Kidney (tissue), 14 donors: ENCODE measurements around the gene LCOR. TPM values are rescaled to one million over a fixed set of nuclear protein-coding genes. Genes with fewer than 3 reads are reported as not detected.

Experiments
- DNase-seq, 5 donors: peaks; one replicate each; pipeline ENCODE4 v3.0.0-alpha.2; 2013 to 2020
- FAIRE-seq: peaks from 2 replicates; lab custom pipeline; 2012; peaks lifted over from hg19 to GRCh38; lab: Jason Lieb, UNC
- H3K27ac ChIP-seq, 2 donors: one replicate each; pipeline ENCODE4 v1.7.0; 2013; ENCODE audit warnings: low read depth in 2 of 2, low read length in 2 of 2, inconsistent platforms in 1 of 2
- H3K27me3 ChIP-seq: one replicate; pipeline ENCODE4 v1.7.1; 2013; ENCODE audit warnings: low read length, inconsistent platforms; ENCODE audit not compliant: control insufficient read depth, insufficient read depth
- H3K36me3 ChIP-seq, 3 donors: one replicate each; pipeline versions ENCODE4 v1.7.0 to v1.7.1; 2013; ENCODE audit warnings: low read length in 3 of 3, control low read depth in 1 of 3, inconsistent platforms in 1 of 3; ENCODE audit not compliant: insufficient read depth in 3 of 3, control insufficient read depth in 2 of 3
- H3K4me1 ChIP-seq, 3 donors: one replicate each; pipeline versions ENCODE4 v1.7.0 to v1.7.1; 2013; ENCODE audit warnings: low read length in 3 of 3, inconsistent platforms in 1 of 3, low read depth in 1 of 3; ENCODE audit not compliant: control insufficient read depth in 2 of 3, insufficient read depth in 2 of 3
- H3K4me3 ChIP-seq, 3 donors: one replicate each; pipeline versions ENCODE4 v1.7.0 to v1.8.1; 2013; ENCODE audit warnings: low read length in 3 of 3, control low read depth in 1 of 3, inconsistent platforms in 1 of 3
- H3K9ac ChIP-seq, 3 donors: one replicate each; pipeline versions ENCODE4 v1.7.0 to v1.7.1; 2013; ENCODE audit warnings: low read length in 3 of 3, control low read depth in 1 of 3, inconsistent platforms in 1 of 3
- H3K9me3 ChIP-seq, 3 donors: one replicate each; pipeline versions ENCODE4 v1.7.0 to v1.7.1; 2013; ENCODE audit warnings: low read length in 3 of 3, control low read depth in 1 of 3, inconsistent platforms in 1 of 3; ENCODE audit not compliant: control insufficient read depth in 2 of 3, insufficient read depth in 1 of 3
- intact Hi-C: fragments of 100-400 bp; cut with DNase I; formaldehyde crosslinking; loops from one replicate; pipeline ENCODE4 v1.11.1; 2022
- polyA plus RNA-seq: library from polyadenylated mRNA; stranded (reverse); fragments of 350-450 nt; fragmentation: Illumina TruSeq; extraction: RNeasy Lipid Tissue Mini Kit (QIAGEN cat#74804); gene quantifications from one replicate; pipeline ENCODE4 v1.2.3, GENCODE V29; 2014; ENCODE audit warnings: low read depth, low replicate concordance; ENCODE audit not compliant: insufficient read depth
- total RNA-seq: library from RNA; stranded (reverse); fragmentation: NEBNext Ultra II Directional; extraction: Animal tissue kit (Norgen Biotek cat#: 25700); gene quantifications from one replicate; pipeline ENCODE4 v1.2.1, GENCODE V29; 2021
- TF ChIP-seq, protein P1 (sequence below): IDR thresholded peaks from 3 replicates; pipeline ENCODE4 v1.5.1; 2012; ENCODE audit warnings: mild to moderate bottlenecking, moderate library complexity, borderline replicate concordance; ENCODE audit not compliant: insufficient read depth; ENCODE audit errors: extremely low read depth
- donor health status: control.
- donor health status: control.
- donor health status: control.
- donor health status: control.
- donor health status: control.
- donor health status: DM: yes; HTN: yes; CAD: no.
- donor health status: Normal renal cell carcinoma (clear cell type).

Gene LCOR
- total and polyA plus RNA-seq, 2 donors from 2014 or later, result 2.8 to 48.5 TPM

DNA sequence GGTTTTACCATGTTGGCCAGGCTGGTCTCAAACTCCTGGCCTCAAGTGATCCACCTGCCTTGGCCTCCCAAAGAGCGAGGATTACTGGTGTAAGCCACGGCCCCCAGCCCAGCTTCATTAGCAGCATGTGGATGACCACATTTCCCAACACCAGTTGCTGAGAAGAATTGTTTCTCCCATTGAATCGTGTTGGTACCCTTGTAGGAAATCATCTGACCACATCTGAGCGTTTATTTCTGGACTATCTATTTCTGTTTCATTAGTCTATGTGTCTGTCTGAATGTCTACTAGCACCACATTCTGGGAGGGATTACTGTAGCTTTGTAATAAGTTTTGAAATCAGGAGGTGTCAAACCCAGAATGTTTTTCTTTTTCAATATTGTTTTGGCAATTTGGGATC lies 89.6 kb downstream of the LCOR start:
- FAIRE-seq (no peak), DNase-seq (no peak)
- no peak overlapping the region for H3K9ac ChIP-seq
- no peaks in the 10 kb centered on the region for H3K27me3 ChIP-seq
- H3K4me1 ChIP-seq, result no peaks in the 10 kb centered on the region
- H3K4me3 ChIP-seq, result no peak overlapping the region
- intact Hi-C loops, result no loop called here
- no peak overlapping the region for H3K27ac ChIP-seq
- TF ChIP-seq, protein P1, sequence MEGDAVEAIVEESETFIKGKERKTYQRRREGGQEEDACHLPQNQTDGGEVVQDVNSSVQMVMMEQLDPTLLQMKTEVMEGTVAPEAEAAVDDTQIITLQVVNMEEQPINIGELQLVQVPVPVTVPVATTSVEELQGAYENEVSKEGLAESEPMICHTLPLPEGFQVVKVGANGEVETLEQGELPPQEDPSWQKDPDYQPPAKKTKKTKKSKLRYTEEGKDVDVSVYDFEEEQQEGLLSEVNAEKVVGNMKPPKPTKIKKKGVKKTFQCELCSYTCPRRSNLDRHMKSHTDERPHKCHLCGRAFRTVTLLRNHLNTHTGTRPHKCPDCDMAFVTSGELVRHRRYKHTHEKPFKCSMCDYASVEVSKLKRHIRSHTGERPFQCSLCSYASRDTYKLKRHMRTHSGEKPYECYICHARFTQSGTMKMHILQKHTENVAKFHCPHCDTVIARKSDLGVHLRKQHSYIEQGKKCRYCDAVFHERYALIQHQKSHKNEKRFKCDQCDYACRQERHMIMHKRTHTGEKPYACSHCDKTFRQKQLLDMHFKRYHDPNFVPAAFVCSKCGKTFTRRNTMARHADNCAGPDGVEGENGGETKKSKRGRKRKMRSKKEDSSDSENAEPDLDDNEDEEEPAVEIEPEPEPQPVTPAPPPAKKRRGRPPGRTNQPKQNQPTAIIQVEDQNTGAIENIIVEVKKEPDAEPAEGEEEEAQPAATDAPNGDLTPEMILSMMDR, result no peak
- no peaks in the 10 kb centered on the region for H3K9me3 ChIP-seq
- no peaks in the 10 kb centered on the region for H3K36me3 ChIP-seq

DNA sequence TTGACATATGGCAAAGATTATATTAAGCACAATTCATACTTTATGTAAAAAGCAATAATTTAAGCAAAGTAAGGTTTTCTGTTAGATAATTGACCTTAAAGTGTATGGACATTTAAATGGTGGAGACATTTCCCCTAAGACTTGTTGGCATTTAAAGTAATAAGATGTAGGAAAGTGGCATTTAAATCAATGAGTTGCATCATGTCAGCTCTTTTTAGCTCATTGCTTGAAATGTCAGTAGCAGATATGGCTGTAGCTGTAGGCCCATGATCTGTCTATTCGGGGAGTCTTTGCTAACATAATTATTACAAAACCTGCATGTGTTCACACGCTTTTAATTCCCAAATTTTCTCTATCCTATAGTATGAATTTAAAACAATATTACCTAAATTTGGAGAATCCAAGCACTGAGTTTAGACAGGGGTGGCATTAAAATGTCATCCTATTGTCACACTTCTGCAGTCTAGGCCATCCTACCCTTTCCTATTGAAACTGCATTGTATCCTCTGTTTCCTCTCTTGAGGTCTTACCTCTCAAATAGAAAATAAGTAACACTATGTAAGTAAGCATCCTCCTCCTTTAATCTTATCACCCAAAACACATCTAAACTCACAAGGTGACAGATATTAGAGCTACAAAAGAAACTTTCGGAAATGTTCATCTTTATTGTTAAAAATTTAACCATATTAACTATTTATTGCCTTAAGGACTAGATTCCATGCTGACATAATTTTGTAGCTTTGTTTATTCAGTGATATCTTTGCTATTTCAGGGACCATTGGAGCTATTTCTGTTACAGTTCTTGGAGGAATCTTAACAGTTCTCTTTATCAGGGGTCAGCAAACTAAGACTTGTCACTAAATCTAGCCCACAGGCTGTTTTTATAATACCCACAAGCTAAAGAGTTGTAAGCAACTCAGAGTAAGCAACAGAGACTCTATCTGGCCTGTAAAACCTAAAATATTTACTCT lies 91.2 kb downstream of the LCOR start:
- H3K9me3 ChIP-seq, result no peaks in the 10 kb centered on the region
- FAIRE-seq, result no peak
- TF ChIP-seq, protein P1, result no peak
- H3K4me3 ChIP-seq, result no peak overlapping the region
- H3K27me3 ChIP-seq, result no peaks in the 10 kb centered on the region
- no peak overlapping the region for H3K27ac ChIP-seq
- no peak for DNase-seq
- H3K36me3 ChIP-seq, result peaks cover 0 to under 1% (median 0%) of the 10 kb centered on the region in 3 donors
- no peak overlapping the region for H3K9ac ChIP-seq
- intact Hi-C loops, result no loop called here
- no peaks in the 10 kb centered on the region for H3K4me1 ChIP-seq

DNA sequence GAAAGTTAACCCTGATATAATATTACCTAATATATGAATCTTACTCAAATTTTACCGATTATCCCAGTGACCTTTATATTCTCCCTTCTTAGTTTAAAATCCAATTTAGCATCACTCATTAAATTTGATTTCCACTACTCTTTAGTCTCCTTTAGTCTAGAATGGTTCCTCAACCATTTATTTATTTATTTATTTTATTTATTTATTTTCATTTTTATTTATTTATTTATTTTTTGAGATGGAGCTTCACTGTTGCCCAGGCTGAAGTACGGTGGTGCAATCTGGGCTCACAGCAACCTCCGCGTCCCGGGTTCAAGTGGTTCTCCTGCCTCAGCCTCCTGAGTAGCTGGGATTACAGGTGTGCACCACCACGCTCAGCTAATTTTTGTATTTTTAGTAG lies 92.8 kb downstream of the LCOR start:
- intact Hi-C loops, result no loop called here
- TF ChIP-seq, protein P1, result no peak
- FAIRE-seq, result no peak

More for the DNA sequence above, 92.8 kb downstream of the LCOR start:
- Histone ChIP-seq H3K36me3 (peaks cover 0 to 4% (median 2%) of the 10 kb centered on the region in 3 donors), H3K27ac (no peak overlapping the region), H3K4me3 (no peak overlapping the region), H3K9me3 (no peaks in the 10 kb centered on the region), H3K4me1 (no peaks in the 10 kb centered on the region), H3K9ac (no peak overlapping the region), H3K27me3 (no peaks in the 10 kb centered on the region)
- no peak for DNase-seq
